CD14-positive monocyte (primary cell): Measurements from ENCODE around the gene ROBO1. TPM values are rescaled to one million over a fixed set of nuclear protein-coding genes. Genes with fewer than 3 reads are reported as not detected.

Source experiments
- DNase-seq, 3 donors: peaks; one replicate each; pipeline ENCODE4 v3.0.0-alpha.2; 2011 to 2022
- H2AFZ ChIP-seq: 2 replicates; pipeline ENCODE4 v1.6.0; 2012; ENCODE audit warnings: mild to moderate bottlenecking, low read depth, low read length, inconsistent platforms; ENCODE audit not compliant: insufficient read depth, poor library complexity, severe bottlenecking
- H3K27ac ChIP-seq, 2 donors: 1 replicate in 1 of 2; 2 replicates in 1 of 2; pipeline ENCODE4 v1.5.1; 2012 to 2013; ENCODE audit warnings: low read length in 2 of 2, control low read depth in 1 of 2, inconsistent platforms in 1 of 2, low read depth in 1 of 2, mild to moderate bottlenecking in 1 of 2
- H3K27me3 ChIP-seq, 2 donors: one replicate each; pipeline versions ENCODE4 v1.6.0 to v1.6.1; 2011 to 2013; ENCODE audit warnings: low read length in 2 of 2; ENCODE audit not compliant: control insufficient read depth in 2 of 2, insufficient read depth in 2 of 2
- H3K36me3 ChIP-seq, 2 donors: replicated peaks in 1 of 2; 1 replicate in 1 of 2; 2 replicates in 1 of 2; pipeline versions ENCODE4 v1.5.1 to v1.6.1; 2012 to 2013; ENCODE audit warnings: low read length in 2 of 2, control low read depth in 1 of 2, inconsistent platforms in 1 of 2, mild to moderate bottlenecking in 1 of 2; ENCODE audit not compliant: insufficient read depth in 2 of 2, control insufficient read depth in 1 of 2
- H3K4me1 ChIP-seq, 2 donors: 1 replicate in 1 of 2; 2 replicates in 1 of 2; pipeline versions ENCODE4 v1.5.1 to v1.6.1; 2012 to 2013; ENCODE audit warnings: low read length in 2 of 2, control low read depth in 1 of 2, inconsistent platforms in 1 of 2, mild to moderate bottlenecking in 1 of 2, moderate library complexity in 1 of 2; ENCODE audit not compliant: insufficient read depth in 2 of 2, control insufficient read depth in 1 of 2
- H3K4me2 ChIP-seq: replicated peaks from 2 replicates; pipeline ENCODE3; 2012; ENCODE audit warnings: low read length, moderate library complexity, mild to moderate bottlenecking; ENCODE audit not compliant: poor library complexity, severe bottlenecking; ENCODE audit errors: extremely low read depth
- H3K4me3 ChIP-seq, 3 experiments: fragments of 200-600 bp in 1 of 3; sonication (generic) in 1 of 3; replicated peaks in 1 of 3; 1 replicate in 2 of 3; 2 replicates in 1 of 3; pipeline ENCODE4 v1.5.1; 2011 to 2013; ENCODE audit warnings: low read length in 3 of 3, mild to moderate bottlenecking in 3 of 3, control low read depth in 2 of 3, low read depth in 2 of 3, inconsistent platforms in 1 of 3, moderate library complexity in 1 of 3
- H3K79me2 ChIP-seq: 2 replicates; pipeline ENCODE4 v1.6.0; 2012; ENCODE audit warnings: mild to moderate bottlenecking, control low read depth, inconsistent platforms, low read length, moderate library complexity; ENCODE audit not compliant: insufficient read depth
- H3K9ac ChIP-seq: 2 replicates; pipeline ENCODE4 v1.6.0; 2017; ENCODE audit warnings: low read length, mild to moderate bottlenecking; ENCODE audit not compliant: insufficient read depth, poor library complexity, severe bottlenecking
- H3K9me3 ChIP-seq, 2 donors: replicated peaks in 1 of 2; 1 replicate in 1 of 2; 2 replicates in 1 of 2; pipeline versions ENCODE4 v1.5.1 to v1.6.1; 2012 to 2013; ENCODE audit warnings: low read length in 2 of 2, control low read depth in 1 of 2; ENCODE audit not compliant: control insufficient read depth in 1 of 2, insufficient read depth in 1 of 2
- H4K20me1 ChIP-seq: 2 replicates; pipeline ENCODE4 v1.6.0; 2012; ENCODE audit warnings: mild to moderate bottlenecking, low read length, control low read depth, moderate library complexity; ENCODE audit not compliant: insufficient read depth
- H3K27ac Mint-ChIP-seq, 7 donors: one replicate each; pipeline ENCODE4 v1.8.0; 2020; ENCODE audit warnings: mild to moderate bottlenecking in 7 of 7, mixed read lengths in 7 of 7, moderate library complexity in 6 of 7, inconsistent platforms in 2 of 7
- H3K27me3 Mint-ChIP-seq, 3 donors: one replicate each; pipeline ENCODE4 v1.8.0; 2021 to 2022; ENCODE audit warnings: low read depth in 3 of 3, mild to moderate bottlenecking in 3 of 3, mixed read lengths in 3 of 3, moderate library complexity in 3 of 3, inconsistent platforms in 1 of 3
- H3K36me3 Mint-ChIP-seq, 2 donors: one replicate each; pipeline ENCODE4 v1.8.0; 2020; ENCODE audit warnings: mixed read lengths in 2 of 2, inconsistent platforms in 1 of 2, mild to moderate bottlenecking in 1 of 2
- H3K4me1 Mint-ChIP-seq: one replicate; pipeline ENCODE4 v1.8.0; 2020; ENCODE audit warnings: mild to moderate bottlenecking, mixed read lengths
- H3K4me3 Mint-ChIP-seq, 2 donors: one replicate each; pipeline ENCODE4 v1.8.0; 2020; ENCODE audit warnings: mild to moderate bottlenecking in 2 of 2, mixed read lengths in 2 of 2, moderate library complexity in 1 of 2
- H3K9me3 Mint-ChIP-seq, 7 donors: one replicate each; pipeline ENCODE4 v1.8.0; 2020 to 2022; ENCODE audit warnings: mixed read lengths in 7 of 7, mild to moderate bottlenecking in 6 of 7, moderate library complexity in 6 of 7, inconsistent platforms in 2 of 7
- WGBS: methylation state at CpG from one replicate; pipeline ENCODE4 v1.1.5; 2013; ENCODE audit warnings: missing lambda C conversion rate; ENCODE audit not compliant: insufficient coverage; 5-methylcytosine and 5-hydroxymethylcytosine counted together
- intact Hi-C, 2 donors: fragments of 100-400 bp; cut with micrococcal nuclease; formaldehyde crosslinking; loops; one replicate each; pipeline versions ENCODE4 v1.15.0 to v1.15.1; 2023
- polyA plus RNA-seq, 3 donors: library from polyadenylated mRNA; depleted of rRNA in 1 of 3; unstranded in 2 of 3; stranded (reverse) in 1 of 3; fragments of 300-500 nt in 2 of 3; fragments of >200 nt in 1 of 3; fragmentation: Illumina TruSeq in 2 of 3; gene quantifications; 1 replicate in 2 of 3; 2 replicates in 1 of 3; pipeline ENCODE4 v1.2.3, GENCODE V29; 2012 to 2021
- TF ChIP-seq, protein P1 (sequence below): fragments of 200-600 bp; IDR thresholded peaks from one replicate; pipeline ENCODE4 v1.8.0; 2022; ENCODE audit warnings: antibody characterized with exemption, mild to moderate bottlenecking

Gene ROBO1
- polyA plus RNA-seq, 3 donors: 0.09 to 0.10 TPM; not detected in 1

DNA sequence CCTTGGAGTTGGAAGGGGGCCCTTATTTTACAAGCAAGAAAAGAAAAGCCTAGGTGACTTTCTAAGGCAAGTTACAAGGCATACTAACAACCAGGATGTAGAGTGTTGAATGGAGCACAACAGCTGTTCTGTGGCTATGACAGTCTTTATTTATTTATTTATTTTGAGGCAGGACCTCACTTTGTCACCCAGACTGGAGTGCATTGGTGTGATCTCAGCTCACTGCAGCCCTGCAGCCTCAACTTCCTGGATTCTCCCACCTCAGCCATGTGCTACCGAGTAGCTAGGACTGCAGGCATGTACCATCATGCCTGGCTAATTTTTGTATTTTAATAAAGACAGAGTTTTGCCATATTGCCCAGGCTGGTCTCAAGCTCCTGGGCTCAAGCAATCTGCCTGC lies 973.4 kb downstream of the ROBO1 start:
- Histone ChIP-seq H3K4me3 (no peak overlapping the region), H3K4me1 (no peaks in the 10 kb centered on the region), H3K9ac (no peak overlapping the region), H3K79me2 (no peaks in the 10 kb centered on the region), H3K27ac (no peak overlapping the region), H4K20me1 (no peaks in the 10 kb centered on the region), H3K36me3 (no peaks in the 10 kb centered on the region), H3K9me3 (no peaks in the 10 kb centered on the region), H3K27me3 (no peaks in the 10 kb centered on the region), H2AFZ (no peak overlapping the region), H3K4me2 (no peak overlapping the region)
- TF ChIP-seq, protein P1, sequence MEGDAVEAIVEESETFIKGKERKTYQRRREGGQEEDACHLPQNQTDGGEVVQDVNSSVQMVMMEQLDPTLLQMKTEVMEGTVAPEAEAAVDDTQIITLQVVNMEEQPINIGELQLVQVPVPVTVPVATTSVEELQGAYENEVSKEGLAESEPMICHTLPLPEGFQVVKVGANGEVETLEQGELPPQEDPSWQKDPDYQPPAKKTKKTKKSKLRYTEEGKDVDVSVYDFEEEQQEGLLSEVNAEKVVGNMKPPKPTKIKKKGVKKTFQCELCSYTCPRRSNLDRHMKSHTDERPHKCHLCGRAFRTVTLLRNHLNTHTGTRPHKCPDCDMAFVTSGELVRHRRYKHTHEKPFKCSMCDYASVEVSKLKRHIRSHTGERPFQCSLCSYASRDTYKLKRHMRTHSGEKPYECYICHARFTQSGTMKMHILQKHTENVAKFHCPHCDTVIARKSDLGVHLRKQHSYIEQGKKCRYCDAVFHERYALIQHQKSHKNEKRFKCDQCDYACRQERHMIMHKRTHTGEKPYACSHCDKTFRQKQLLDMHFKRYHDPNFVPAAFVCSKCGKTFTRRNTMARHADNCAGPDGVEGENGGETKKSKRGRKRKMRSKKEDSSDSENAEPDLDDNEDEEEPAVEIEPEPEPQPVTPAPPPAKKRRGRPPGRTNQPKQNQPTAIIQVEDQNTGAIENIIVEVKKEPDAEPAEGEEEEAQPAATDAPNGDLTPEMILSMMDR: no peak
- Mint-ChIP-seq H3K27ac (no peak overlapping the region), H3K27me3 (peaks cover 0 to 2% (median 0%) of the 10 kb centered on the region in 3 donors), H3K4me1 (no peaks in the 10 kb centered on the region), H3K4me3 (no peak overlapping the region), H3K9me3 (peaks cover 0 to 6% (median 3%) of the 10 kb centered on the region in 7 donors), H3K36me3 (no peaks in the 10 kb centered on the region)
- intact Hi-C loops: no loop called here
- no peak for DNase-seq
- WGBS: no CpG with 5 or more reads among the region's 1 CpG

DNA sequence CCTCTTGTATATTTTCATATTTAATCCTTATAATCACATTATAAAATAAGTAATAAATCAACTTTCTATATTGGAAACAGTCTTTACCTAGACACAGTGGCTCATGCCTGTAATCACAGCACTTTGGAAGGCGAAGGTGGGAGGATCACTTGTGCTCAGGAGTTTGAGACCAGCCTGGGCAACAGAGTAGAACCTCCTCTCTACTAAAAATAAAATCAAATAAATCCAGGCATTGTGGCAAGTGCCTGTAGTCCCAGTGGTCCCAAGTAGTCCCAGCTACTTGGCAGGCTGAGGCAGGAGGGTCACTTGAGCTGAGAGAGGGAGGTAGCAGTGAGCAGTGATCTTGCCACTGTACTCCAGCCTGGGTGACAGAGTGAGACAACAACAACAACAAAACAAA lies 975.1 kb downstream of the ROBO1 start:
- Histone ChIP-seq H3K27ac (no peak overlapping the region), H3K4me1 (no peaks in the 10 kb centered on the region), H3K27me3 (no peaks in the 10 kb centered on the region), H4K20me1 (no peaks in the 10 kb centered on the region), H3K4me2 (no peak overlapping the region), H3K9me3 (peaks cover 0 to 3% of the 10 kb centered on the region in 2 donors), H2AFZ (no peak overlapping the region), H3K4me3 (no peak overlapping the region), H3K9ac (no peak overlapping the region), H3K79me2 (no peaks in the 10 kb centered on the region), H3K36me3 (no peaks in the 10 kb centered on the region)
- peaks cover 0 to 2% (median 0%) of the 10 kb centered on the region in 3 donors for H3K27me3 Mint-ChIP-seq
- peaks cover 0 to 5% (median 2%) of the 10 kb centered on the region in 7 donors for H3K9me3 Mint-ChIP-seq
- H3K36me3 Mint-ChIP-seq: no peaks in the 10 kb centered on the region
- H3K4me3 Mint-ChIP-seq: no peak overlapping the region
- intact Hi-C loops: no loop called here
- TF ChIP-seq, protein P1: no peak
- no peaks in the 10 kb centered on the region for H3K4me1 Mint-ChIP-seq
- no peak overlapping the region for H3K27ac Mint-ChIP-seq
- no CpG with 5 or more reads among the region's 1 CpG for WGBS
- no peak for DNase-seq
